Renal cortex interstitium (tissue), 11 donors: ENCODE results near the gene ENAH. TPM values are rescaled to one million over a fixed set of nuclear protein-coding genes. Genes with fewer than 3 reads are reported as not detected.
A peak's percentile ranks its signal among the peaks of the same experiment; 100 is the strongest.
"Not testable (repeated sequence)": the region's sequence is repeated elsewhere in the genome, so short reads cannot be mapped to it uniquely, and the experiment has no call there.

Source experiments
- DNase-seq, 11 donors: peaks; one replicate each; pipeline ENCODE4 v3.0.0-alpha.2; 2013; ENCODE audit warnings: low read depth in 9 of 11, low spot score in 4 of 11; ENCODE audit errors: extremely low read depth in 1 of 11
- polyA plus RNA-seq, 3 donors: library from polyadenylated mRNA; unstranded; fragments of 120-200 nt; gene quantifications; one replicate each; pipeline ENCODE4 v1.2.1, GENCODE V29; 2013; ENCODE audit not compliant: insufficient read length in 3 of 3

The ENAH gene
- polyA plus RNA-seq, 3 donors: 103 to 114 (median 112) TPM

GRCh38 chr1:225488676-225489075, 164.2 kb downstream of the ENAH start:
- DNase-seq: no peak

GRCh38 chr1:225486856-225487255, 166.1 kb downstream of the ENAH start:
- no peak for DNase-seq

GRCh38 chr1:225485991-225486530, 166.9 kb downstream of the ENAH start:
- no peak for DNase-seq

- no peak for DNase-seq
Observed at GRCh38 chr1:225485226-225485625, 167.7 kb downstream of the ENAH start.

- DNase-seq: no peak
Observed at GRCh38 chr1:225484657-225485214, 168.2 kb downstream of the ENAH start.

GRCh38 chr1:225483818-225484656, 168.9 kb downstream of the ENAH start:
- no peak for DNase-seq

GRCh38 chr1:225482421-225482950, 170.4 kb downstream of the ENAH start:
- DNase-seq: no peak

GRCh38 chr1:225481738-225482137, 171.2 kb downstream of the ENAH start:
- no peak for DNase-seq

GRCh38 chr1:225480825-225481434, 172.0 kb downstream of the ENAH start:
- no peak for DNase-seq

- DNase-seq: no peak
Observed at GRCh38 chr1:225479996-225480720, 172.8 kb downstream of the ENAH start.

GRCh38 chr1:225479341-225479740, 173.6 kb downstream of the ENAH start:
- DNase-seq: no peak

GRCh38 chr1:225477296-225477911, 175.5 kb downstream of the ENAH start:
- DNase-seq: no peak

GRCh38 chr1:225476538-225476988, 176.4 kb downstream of the ENAH start:
- DNase-seq: no peak

- no peak for DNase-seq
Observed at GRCh38 chr1:225476100-225476511, 176.8 kb downstream of the ENAH start.

- peak; percentile 33 to 74 (median 52) for DNase-seq
Observed at GRCh38 chr1:225474986-225475820, 177.7 kb downstream of the ENAH start.

- DNase-seq: no peak
Observed at GRCh38 chr1:225474439-225474985, 178.4 kb downstream of the ENAH start.

GRCh38 chr1:225473676-225474438, 179.1 kb downstream of the ENAH start:
- DNase-seq: not testable (repeated sequence)
